Measurements from ENCODE around the gene ILRUN.
"Not testable (repeated sequence)": the region's sequence is repeated elsewhere in the genome, so short reads cannot be mapped to it uniquely, and the experiment has no call there.

ILRUN gene

GRCh38 chr6:34679552-34680253 lies 16.9 kb downstream of the ILRUN start:
- Histone ChIP-seq H3K4me1 (ENCODE audit: low read depth, poor library complexity, severe bottlenecking) (peaks cover 43% of the 10 kb centered on the region), H3K79me2 (ENCODE audit: insufficient read depth, low read depth) (peaks cover 80% of the 10 kb centered on the region), H3K36me3 (ENCODE audit: insufficient read depth) (no peaks in the 10 kb centered on the region), H3K27ac (no peak overlapping the region), H2AFZ (ENCODE audit: low read depth) (no peak overlapping the region), H4K20me1 (ENCODE audit: insufficient read depth) (no peaks in the 10 kb centered on the region; the same call in 1 of the 2 replicates), H3K4me3 (IDR thresholded peaks at IDR 0.05; ENCODE audit: insufficient read depth, low read depth, low read length) (no peak overlapping the region), H3K9ac (no peak overlapping the region), H3K27me3 (ENCODE audit: insufficient read depth, low read depth) (no peaks in the 10 kb centered on the region), H3K4me2 (no peak overlapping the region)
- no peak for TF ChIP-seq CTCF (conservative IDR thresholded peaks at IDR 0.05; ENCODE audit: low read depth, low read length)

GRCh38 chr6:34676140-34676539 lies 20.4 kb downstream of the ILRUN start:
- Histone ChIP-seq H3K4me1 (ENCODE audit: low read depth, poor library complexity, severe bottlenecking) (peaks cover 72% of the 10 kb centered on the region), H3K4me2 (no peak overlapping the region), H3K27ac (no peak overlapping the region)

GRCh38 chr6:34674930-34675329 lies 21.6 kb downstream of the ILRUN start:
- not testable (repeated sequence) for H3K27me3 ChIP-seq (ENCODE audit: insufficient read depth, low read depth); H2AFZ ChIP-seq (ENCODE audit: low read depth); H3K9ac ChIP-seq; H3K4me3 ChIP-seq (IDR thresholded peaks at IDR 0.05; ENCODE audit: insufficient read depth, low read depth, low read length); H4K20me1 ChIP-seq (ENCODE audit: insufficient read depth); H3K36me3 ChIP-seq (ENCODE audit: insufficient read depth)
- peak overlapping the region; percentile 85; the same call in 1 of the 2 replicates for H3K27ac ChIP-seq
- peaks cover 70% of the 10 kb centered on the region for H3K4me1 ChIP-seq (ENCODE audit: low read depth, poor library complexity, severe bottlenecking)
- H3K79me2 ChIP-seq (ENCODE audit: insufficient read depth, low read depth), result peaks cover 99% of the 10 kb centered on the region
- 0 out of 2 replicates have a peak overlapping the region, but pooled peaks have one; percentile 4 for H3K4me2 ChIP-seq

More at GRCh38 chr6:34676140-34676539, 20.4 kb downstream of the ILRUN start:
- no peaks in the 10 kb centered on the region for H3K36me3 ChIP-seq (ENCODE audit: insufficient read depth)
- H2AFZ ChIP-seq (ENCODE audit: low read depth), result no peak overlapping the region
- no peaks in the 10 kb centered on the region for H3K27me3 ChIP-seq (ENCODE audit: insufficient read depth, low read depth)
- peaks cover 92% of the 10 kb centered on the region for H3K79me2 ChIP-seq (ENCODE audit: insufficient read depth, low read depth)
- no peak for TF ChIP-seq CTCF (conservative IDR thresholded peaks at IDR 0.05; ENCODE audit: low read depth, low read length)
- no peak overlapping the region for H3K4me3 ChIP-seq (IDR thresholded peaks at IDR 0.05; ENCODE audit: insufficient read depth, low read depth, low read length)
- no peak overlapping the region for H3K9ac ChIP-seq
- H4K20me1 ChIP-seq (ENCODE audit: insufficient read depth), result no peaks in the 10 kb centered on the region; the same call in 1 of the 2 replicates

- Histone ChIP-seq H3K9ac (no peak overlapping the region; the same call in 1 of the 2 replicates), H3K4me3 (IDR thresholded peaks at IDR 0.05; ENCODE audit: insufficient read depth, low read depth, low read length) (no peak overlapping the region), H3K36me3 (ENCODE audit: insufficient read depth) (no peaks in the 10 kb centered on the region), H3K27ac (peak overlapping the region; percentile 85), H3K4me2 (peak overlapping the region; percentile 52; the same call in 1 of the 2 replicates), H4K20me1 (ENCODE audit: insufficient read depth) (no peaks in the 10 kb centered on the region), H3K79me2 (ENCODE audit: insufficient read depth, low read depth) (peaks cover 99% of the 10 kb centered on the region), H3K4me1 (ENCODE audit: low read depth, poor library complexity, severe bottlenecking) (peaks cover 64% of the 10 kb centered on the region), H3K27me3 (ENCODE audit: insufficient read depth, low read depth) (no peaks in the 10 kb centered on the region), H2AFZ (ENCODE audit: low read depth) (no peak overlapping the region)
- no peak for TF ChIP-seq CTCF (conservative IDR thresholded peaks at IDR 0.05; ENCODE audit: low read depth, low read length)
Measured at GRCh38 chr6:34674268-34674639, 22.3 kb downstream of the ILRUN start.

GRCh38 chr6:34673064-34673463 lies 23.5 kb downstream of the ILRUN start:
- Histone ChIP-seq H3K36me3 (ENCODE audit: insufficient read depth) (no peaks in the 10 kb centered on the region), H3K27ac (peak overlapping the region; percentile 85), H2AFZ (ENCODE audit: low read depth) (no peak overlapping the region), H3K79me2 (ENCODE audit: insufficient read depth, low read depth) (peaks cover 97% of the 10 kb centered on the region), H3K27me3 (ENCODE audit: insufficient read depth, low read depth) (no peaks in the 10 kb centered on the region), H4K20me1 (ENCODE audit: insufficient read depth) (no peaks in the 10 kb centered on the region), H3K4me2 (peak overlapping the region; percentile 52), H3K4me1 (ENCODE audit: low read depth, poor library complexity, severe bottlenecking) (peaks cover 60% of the 10 kb centered on the region), H3K4me3 (IDR thresholded peaks at IDR 0.05; ENCODE audit: insufficient read depth, low read depth, low read length) (no peak overlapping the region), H3K9ac (peak overlapping the region; percentile 50; the same call in 1 of the 2 replicates)
- no peak for TF ChIP-seq CTCF (conservative IDR thresholded peaks at IDR 0.05; ENCODE audit: low read depth, low read length)

Data from KMS-11 (cell line).